ENCODE data around the gene EFCAB11.

DNA sequence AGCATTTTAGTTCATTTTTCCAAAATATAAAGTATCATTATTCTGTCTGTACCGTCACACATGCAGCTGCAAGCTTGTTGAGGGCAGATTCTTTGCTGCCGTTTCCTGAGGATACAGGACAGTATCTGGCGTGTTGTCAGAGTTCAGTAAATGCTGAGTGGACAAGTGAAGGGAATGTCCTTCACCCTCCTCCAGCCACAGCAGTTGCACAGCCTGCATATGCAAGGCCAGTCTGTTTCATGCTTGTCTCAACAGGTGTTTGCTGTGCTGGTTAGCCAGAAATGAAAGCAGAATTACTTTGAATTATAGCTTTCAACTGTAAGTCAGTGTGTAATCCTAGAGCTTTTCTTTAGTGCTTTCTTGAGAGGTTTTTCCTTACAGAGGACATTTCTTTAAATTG is 37.7 kb upstream of the EFCAB11 start:
- TF ChIP-seq, protein P1, sequence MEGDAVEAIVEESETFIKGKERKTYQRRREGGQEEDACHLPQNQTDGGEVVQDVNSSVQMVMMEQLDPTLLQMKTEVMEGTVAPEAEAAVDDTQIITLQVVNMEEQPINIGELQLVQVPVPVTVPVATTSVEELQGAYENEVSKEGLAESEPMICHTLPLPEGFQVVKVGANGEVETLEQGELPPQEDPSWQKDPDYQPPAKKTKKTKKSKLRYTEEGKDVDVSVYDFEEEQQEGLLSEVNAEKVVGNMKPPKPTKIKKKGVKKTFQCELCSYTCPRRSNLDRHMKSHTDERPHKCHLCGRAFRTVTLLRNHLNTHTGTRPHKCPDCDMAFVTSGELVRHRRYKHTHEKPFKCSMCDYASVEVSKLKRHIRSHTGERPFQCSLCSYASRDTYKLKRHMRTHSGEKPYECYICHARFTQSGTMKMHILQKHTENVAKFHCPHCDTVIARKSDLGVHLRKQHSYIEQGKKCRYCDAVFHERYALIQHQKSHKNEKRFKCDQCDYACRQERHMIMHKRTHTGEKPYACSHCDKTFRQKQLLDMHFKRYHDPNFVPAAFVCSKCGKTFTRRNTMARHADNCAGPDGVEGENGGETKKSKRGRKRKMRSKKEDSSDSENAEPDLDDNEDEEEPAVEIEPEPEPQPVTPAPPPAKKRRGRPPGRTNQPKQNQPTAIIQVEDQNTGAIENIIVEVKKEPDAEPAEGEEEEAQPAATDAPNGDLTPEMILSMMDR (IDR thresholded peaks at IDR 0.05): no peak
- TF ChIP-seq POLR2A (IDR thresholded peaks at IDR 0.05): no peak

Measured in esophagus squamous epithelium (tissue), 4 donors.